ENCODE data around the gene MTHFD2L.

DNA sequence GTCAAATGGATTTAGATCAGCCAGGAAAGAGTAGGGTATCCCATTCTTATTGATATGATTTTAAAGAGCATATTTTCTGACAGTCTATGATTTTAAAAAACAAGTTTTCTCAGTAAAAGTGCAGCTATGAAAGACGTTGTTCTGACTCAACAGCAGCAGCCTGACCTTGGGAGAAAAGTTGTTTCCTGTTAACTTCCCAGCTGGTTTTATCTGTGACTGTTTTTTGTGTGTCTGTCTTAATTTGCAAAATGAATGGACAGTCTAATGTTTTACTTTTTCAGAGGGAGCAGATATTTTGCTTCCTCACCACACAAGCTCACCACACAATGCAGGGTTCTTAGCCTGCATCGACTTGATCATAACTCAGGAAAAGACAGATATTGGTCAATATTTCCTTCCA lies 764 bp upstream of the MTHFD2L start:
- TF ChIP-seq POLR2A (IDR thresholded peaks at IDR 0.05), result no peak
- TF ChIP-seq, protein P1, sequence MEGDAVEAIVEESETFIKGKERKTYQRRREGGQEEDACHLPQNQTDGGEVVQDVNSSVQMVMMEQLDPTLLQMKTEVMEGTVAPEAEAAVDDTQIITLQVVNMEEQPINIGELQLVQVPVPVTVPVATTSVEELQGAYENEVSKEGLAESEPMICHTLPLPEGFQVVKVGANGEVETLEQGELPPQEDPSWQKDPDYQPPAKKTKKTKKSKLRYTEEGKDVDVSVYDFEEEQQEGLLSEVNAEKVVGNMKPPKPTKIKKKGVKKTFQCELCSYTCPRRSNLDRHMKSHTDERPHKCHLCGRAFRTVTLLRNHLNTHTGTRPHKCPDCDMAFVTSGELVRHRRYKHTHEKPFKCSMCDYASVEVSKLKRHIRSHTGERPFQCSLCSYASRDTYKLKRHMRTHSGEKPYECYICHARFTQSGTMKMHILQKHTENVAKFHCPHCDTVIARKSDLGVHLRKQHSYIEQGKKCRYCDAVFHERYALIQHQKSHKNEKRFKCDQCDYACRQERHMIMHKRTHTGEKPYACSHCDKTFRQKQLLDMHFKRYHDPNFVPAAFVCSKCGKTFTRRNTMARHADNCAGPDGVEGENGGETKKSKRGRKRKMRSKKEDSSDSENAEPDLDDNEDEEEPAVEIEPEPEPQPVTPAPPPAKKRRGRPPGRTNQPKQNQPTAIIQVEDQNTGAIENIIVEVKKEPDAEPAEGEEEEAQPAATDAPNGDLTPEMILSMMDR (IDR thresholded peaks at IDR 0.05), result no peak
